IgD-negative memory B cell (primary cell): ENCODE data around the gene STK32C. TPM values are rescaled to one million over a fixed set of nuclear protein-coding genes. Genes with fewer than 3 reads are reported as not detected.
"Not testable (repeated sequence)": the region's sequence is repeated elsewhere in the genome, so short reads cannot be mapped to it uniquely, and the experiment has no call there.

ENCODE experiments used
- H3K27ac Mint-ChIP-seq, 3 donors: one replicate each; pipeline ENCODE4 v1.8.0; 2020 to 2022; ENCODE audit warnings: mild to moderate bottlenecking in 3 of 3, mixed read lengths in 3 of 3, moderate library complexity in 1 of 3
- H3K27me3 Mint-ChIP-seq: one replicate; pipeline ENCODE4 v1.8.0; 2021; ENCODE audit warnings: mixed read lengths
- H3K36me3 Mint-ChIP-seq: one replicate; pipeline ENCODE4 v1.8.0; 2020; ENCODE audit warnings: mild to moderate bottlenecking, mixed read lengths
- H3K4me1 Mint-ChIP-seq, 3 donors: one replicate each; pipeline ENCODE4 v1.8.0; 2020 to 2022; ENCODE audit warnings: mixed read lengths in 3 of 3, mild to moderate bottlenecking in 1 of 3
- H3K4me3 Mint-ChIP-seq, 4 donors: one replicate each; pipeline ENCODE4 v1.8.0; 2020 to 2022; ENCODE audit warnings: mild to moderate bottlenecking in 4 of 4, mixed read lengths in 4 of 4, moderate library complexity in 3 of 4
- H3K9me3 Mint-ChIP-seq, 3 donors: one replicate each; pipeline ENCODE4 v1.8.0; 2020 to 2021; ENCODE audit warnings: mixed read lengths in 3 of 3, mild to moderate bottlenecking in 1 of 3
- polyA plus RNA-seq: library from polyadenylated mRNA; unstranded; fragments of 300-500 nt; fragmentation: Illumina TruSeq; gene quantifications from one replicate; pipeline ENCODE4 v1.2.3, GENCODE V29; 2021

Gene STK32C
- polyA plus RNA-seq, 1 donor from 2014 or later = 4.0 TPM

GRCh38 chr10:132163826-132164515 is 143.8 kb downstream of the STK32C start:
- Mint-ChIP-seq H3K27ac (no peak overlapping the region), H3K27me3 (no peaks in the 10 kb centered on the region), H3K4me3 (peak overlapping the region in 1 of 4 donors; percentile 63), H3K4me1 (peaks cover 7 to 10% (median 9%) of the 10 kb centered on the region in 3 donors), H3K9me3 (no peaks in the 10 kb centered on the region), H3K36me3 (no peaks in the 10 kb centered on the region)

- Mint-ChIP-seq H3K27ac (no peak overlapping the region), H3K4me1 (peaks cover 7 to 10% (median 9%) of the 10 kb centered on the region in 3 donors), H3K27me3 (no peaks in the 10 kb centered on the region)
These were observed 144.4 kb downstream of the STK32C start for GRCh38 chr10:132163278-132163765.

DNA sequence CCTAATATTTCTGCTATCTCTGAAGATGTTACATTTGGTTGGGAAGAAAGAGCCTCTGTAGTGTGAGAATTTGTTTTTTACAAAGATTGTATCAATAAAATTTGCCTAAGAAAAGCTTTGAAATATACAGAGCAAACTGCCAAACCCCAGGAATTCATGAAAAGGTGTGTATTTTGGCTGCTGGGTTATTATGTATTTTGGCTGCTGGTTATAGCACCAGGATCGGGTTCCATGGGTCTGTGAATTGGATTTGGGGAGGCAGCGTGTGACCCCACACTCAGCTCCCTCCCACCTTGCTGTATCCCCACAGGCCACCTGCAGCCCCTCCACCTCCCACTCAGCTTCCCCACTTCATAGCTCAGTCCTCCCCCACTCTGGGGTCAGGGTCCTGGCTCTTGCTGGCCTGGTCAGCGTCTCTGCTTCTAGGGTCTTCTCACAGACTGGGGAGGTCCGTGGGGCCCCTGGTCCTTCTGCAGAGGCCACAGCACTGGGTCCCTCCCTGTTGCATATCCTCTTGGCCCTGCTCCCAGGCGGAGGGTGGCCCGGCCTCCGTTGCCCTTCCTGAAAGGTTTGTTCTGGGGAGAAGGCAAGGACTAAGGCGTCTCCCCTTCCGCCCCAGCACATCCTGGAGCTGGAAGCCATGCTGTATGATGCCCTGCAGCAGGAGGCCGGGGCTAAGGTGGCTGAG is 145.0 kb downstream of the STK32C start:
- Mint-ChIP-seq H3K9me3 (no peaks in the 10 kb centered on the region), H3K27me3 (no peaks in the 10 kb centered on the region), H3K27ac (no peak overlapping the region), H3K4me1 (peaks cover 7 to 10% (median 9%) of the 10 kb centered on the region in 3 donors), H3K36me3 (no peaks in the 10 kb centered on the region), H3K4me3 (peak overlapping the region in 2 of 4 donors; percentile 12 to 58)

More at GRCh38 chr10:132163278-132163765, 144.4 kb downstream of the STK32C start:
- no peak overlapping the region for H3K4me3 Mint-ChIP-seq
- no peaks in the 10 kb centered on the region for H3K9me3 Mint-ChIP-seq
- no peaks in the 10 kb centered on the region for H3K36me3 Mint-ChIP-seq

GRCh38 chr10:132162021-132162531 is 145.7 kb downstream of the STK32C start:
- Mint-ChIP-seq H3K27me3 (no peaks in the 10 kb centered on the region), H3K9me3 (no peaks in the 10 kb centered on the region), H3K4me1 (peaks cover 7 to 10% (median 9%) of the 10 kb centered on the region in 3 donors), H3K27ac (peak overlapping the region in 1 of 3 donors; percentile 82), H3K4me3 (peak overlapping the region in 2 of 4 donors; percentile 52 to 83), H3K36me3 (no peaks in the 10 kb centered on the region)

DNA sequence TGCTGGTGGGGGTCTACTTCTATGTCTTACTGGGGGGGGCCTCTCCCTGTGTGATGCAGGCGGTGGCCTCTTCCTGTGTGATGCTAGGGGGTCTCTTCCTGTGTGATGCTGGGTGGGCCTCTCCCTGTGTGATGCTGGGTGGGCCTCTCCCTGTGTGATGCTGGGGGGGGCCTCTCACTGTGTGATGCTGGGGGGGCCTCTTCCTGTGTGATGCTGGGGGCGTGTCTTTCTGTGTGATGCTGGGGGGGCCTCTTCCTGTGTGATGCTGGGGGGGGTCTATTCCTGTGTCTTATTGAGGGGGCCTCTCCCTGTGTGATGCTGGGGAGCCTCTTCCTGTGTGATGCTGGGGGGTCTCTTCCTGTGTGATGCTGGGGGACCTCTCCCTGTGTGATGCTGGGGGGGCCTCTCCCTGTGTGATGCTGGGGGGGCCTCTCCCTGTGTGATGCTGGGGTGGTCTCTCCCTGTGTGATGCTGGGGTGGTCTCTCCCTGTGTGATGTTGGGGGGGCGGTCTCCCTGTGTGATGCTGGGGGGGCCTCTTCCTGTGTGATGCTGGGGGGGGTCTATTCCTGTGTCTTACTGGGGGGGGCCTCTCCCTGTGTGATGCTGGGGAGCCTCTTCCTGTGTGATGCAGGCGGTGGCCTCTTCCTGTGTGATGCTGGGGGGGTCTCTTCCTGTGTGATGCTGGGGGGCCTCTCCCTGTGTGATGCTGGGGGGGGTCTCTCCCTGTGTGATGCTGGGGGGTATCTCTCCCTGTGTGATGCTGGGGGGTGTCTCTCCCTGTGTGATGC is 146.7 kb downstream of the STK32C start:
- not testable (repeated sequence) for H3K27ac Mint-ChIP-seq, H3K36me3 Mint-ChIP-seq, H3K9me3 Mint-ChIP-seq, H3K27me3 Mint-ChIP-seq, H3K4me1 Mint-ChIP-seq, H3K4me3 Mint-ChIP-seq

DNA sequence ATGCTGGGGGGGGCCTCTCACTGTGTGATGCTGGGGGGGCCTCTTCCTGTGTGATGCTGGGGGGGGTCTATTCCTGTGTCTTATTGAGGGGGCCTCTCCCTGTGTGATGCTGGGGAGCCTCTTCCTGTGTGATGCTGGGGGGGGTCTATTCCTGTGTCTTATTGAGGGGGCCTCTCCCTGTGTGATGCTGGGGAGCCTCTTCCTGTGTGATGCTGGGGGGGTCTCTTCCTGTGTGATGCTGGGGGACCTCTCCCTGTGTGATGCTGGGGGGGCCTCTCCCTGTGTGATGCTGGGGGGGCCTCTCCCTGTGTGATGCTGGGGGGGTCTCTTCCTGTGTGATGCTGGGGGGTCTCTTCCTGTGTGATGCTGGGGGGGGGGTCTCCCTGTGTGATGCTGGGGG is 147.5 kb downstream of the STK32C start:
- H3K36me3 Mint-ChIP-seq, H3K27me3 Mint-ChIP-seq, H3K9me3 Mint-ChIP-seq, H3K27ac Mint-ChIP-seq, H3K4me3 Mint-ChIP-seq, H3K4me1 Mint-ChIP-seq: not testable (repeated sequence)

DNA sequence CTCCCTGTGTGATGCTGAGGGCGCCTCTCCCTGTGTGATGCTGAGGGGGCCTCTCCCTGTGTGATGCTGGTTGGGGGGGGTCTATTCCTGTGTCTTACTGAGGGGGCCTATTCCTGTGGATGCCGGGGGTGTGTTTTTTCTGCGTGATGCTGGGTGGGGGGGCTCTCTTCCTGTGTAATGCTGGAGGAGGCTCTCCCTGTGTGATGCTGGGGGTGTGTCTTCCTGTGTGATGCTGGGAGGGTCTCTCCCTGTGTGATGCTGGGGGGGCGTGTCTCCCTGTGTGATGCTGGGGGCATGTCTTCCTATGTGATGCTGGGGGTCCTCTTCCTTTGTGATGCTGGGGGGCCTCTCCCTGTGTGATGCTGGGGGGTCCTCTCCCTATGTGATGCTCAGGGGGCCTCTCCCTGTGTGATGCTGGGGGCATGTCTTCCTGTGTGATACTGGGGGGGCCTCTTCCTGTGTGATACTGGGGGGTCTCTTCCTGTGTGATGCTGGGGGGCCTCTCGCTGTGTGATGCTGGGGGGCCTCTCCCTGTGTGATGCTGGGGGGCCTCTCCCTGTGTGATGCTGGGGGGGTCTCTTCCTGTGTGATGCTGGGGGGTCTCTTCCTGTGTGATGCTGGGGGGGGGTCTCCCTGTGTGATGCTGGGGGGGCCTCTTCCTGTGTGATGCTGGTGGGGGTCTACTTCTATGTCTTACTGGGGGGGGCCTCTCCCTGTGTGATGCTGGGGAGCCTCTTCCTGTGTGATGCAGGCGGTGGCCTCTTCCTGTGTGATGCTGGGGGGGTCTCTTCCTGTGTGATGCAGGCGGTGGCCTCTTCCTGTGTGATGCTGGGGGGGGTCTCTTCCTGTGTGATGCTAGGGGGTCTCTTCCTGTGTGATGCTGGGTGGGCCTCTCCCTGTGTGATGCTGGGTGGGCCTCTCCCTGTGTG is 148.2 kb downstream of the STK32C start:
- H3K4me1 Mint-ChIP-seq, H3K9me3 Mint-ChIP-seq, H3K27me3 Mint-ChIP-seq, H3K27ac Mint-ChIP-seq, H3K4me3 Mint-ChIP-seq, H3K36me3 Mint-ChIP-seq: not testable (repeated sequence)

DNA sequence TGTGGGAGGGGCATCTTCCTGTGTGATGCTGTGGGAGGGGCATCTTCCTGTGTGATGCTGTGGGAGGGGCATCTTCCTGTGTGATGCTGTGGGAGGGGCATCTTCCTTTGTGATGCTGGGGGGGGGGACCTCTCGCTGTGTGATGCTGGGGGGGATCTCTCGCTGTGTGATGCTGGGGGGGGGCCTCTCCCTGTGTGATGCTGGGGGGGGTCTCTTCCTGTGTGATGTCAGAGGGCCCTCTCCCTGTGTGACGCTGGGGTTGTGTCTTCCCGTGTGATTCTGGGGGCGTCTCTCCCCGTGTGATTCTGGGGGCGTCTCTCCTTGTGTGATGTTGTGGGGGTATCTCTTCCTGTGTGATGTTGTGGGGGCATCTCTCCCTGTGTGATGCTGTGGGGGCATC is 148.9 kb downstream of the STK32C start:
- Mint-ChIP-seq H3K4me3 (no peak overlapping the region), H3K4me1 (peaks cover 7 to 9% (median 7%) of the 10 kb centered on the region in 3 donors), H3K9me3 (no peaks in the 10 kb centered on the region), H3K36me3 (no peaks in the 10 kb centered on the region), H3K27ac (no peak overlapping the region), H3K27me3 (no peaks in the 10 kb centered on the region)

GRCh38 chr10:132158122-132158741 is 149.5 kb downstream of the STK32C start:
- Mint-ChIP-seq H3K4me3 (no peak overlapping the region), H3K4me1 (peaks cover 7 to 9% (median 7%) of the 10 kb centered on the region in 3 donors), H3K27me3 (no peaks in the 10 kb centered on the region), H3K36me3 (no peaks in the 10 kb centered on the region), H3K27ac (peak overlapping the region in 1 of 3 donors; percentile 59), H3K9me3 (no peaks in the 10 kb centered on the region)

Other genes starting within 250 kb of the STK32C start
- not detected for gene JAKMIP3, start 242.0 kb downstream of the STK32C start, polyA plus RNA-seq
- gene DPYSL4, start 121.0 kb downstream of the STK32C start, polyA plus RNA-seq = not detected
- gene LRRC27, start 24.2 kb upstream of the STK32C start, polyA plus RNA-seq = 14.5 TPM
- gene PWWP2B, start 89.2 kb upstream of the STK32C start, polyA plus RNA-seq = 9.0 TPM
- gene INPP5A, start 229.8 kb upstream of the STK32C start, polyA plus RNA-seq = 0.94 TPM